GM10266 (cell line): ENCODE measurements around the gene ZNF20.
A peak's percentile ranks its signal among the peaks of the same experiment; 100 is the strongest.

Experiments used
- DNase-seq: peaks from one replicate; pipeline ENCODE4 v3.0.0; 2012; ENCODE audit errors: extremely low spot score
- CTCF ChIP-seq: IDR thresholded peaks from 2 replicates; pipeline ENCODE4 v1.5.1; 2012; ENCODE audit warnings: mild to moderate bottlenecking, low read depth; ENCODE audit not compliant: control insufficient read depth, insufficient read depth; ENCODE audit errors: missing control alignments

Gene ZNF20

DNA sequence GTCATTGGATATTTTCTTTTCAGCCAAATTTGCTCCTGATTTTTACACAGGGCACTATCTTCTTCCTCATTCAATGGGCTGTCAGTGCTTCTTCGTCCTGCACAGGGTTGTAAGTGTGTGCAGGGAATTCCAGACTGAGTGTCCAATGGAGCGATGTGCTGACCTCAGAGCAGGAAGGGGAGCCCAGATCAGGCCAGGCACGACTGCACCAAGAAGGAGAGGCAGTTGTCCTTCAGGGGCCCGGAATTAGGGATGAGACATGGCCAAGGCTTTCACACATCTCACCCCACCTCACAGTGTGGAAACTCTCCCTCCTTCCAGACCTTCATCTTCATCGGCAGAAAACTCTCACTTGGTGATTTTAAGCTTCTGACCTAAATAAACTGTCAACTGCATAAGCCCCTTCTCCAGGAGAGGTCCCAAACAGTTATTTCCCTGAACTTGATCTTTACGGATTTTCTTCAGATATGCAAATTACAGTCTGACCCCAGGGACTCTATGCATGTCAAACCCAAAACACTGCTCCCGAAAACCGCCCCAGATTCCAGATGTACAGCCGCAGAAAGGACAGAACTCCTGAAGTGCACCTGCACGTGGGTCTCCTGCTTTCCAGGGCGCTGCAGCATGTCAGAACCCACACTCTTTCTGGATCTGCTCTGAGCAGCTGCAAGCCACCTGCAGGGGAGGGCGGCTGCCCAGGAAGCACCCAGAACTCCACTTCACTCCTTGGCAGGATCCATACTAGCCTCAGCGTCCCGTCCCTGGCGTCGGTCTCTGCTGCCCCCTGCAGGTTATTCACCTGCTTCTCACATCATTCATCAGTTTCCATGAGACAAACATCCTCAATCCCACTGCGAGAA lies 625 bp upstream of the ZNF20 start:
- DNase-seq, result peak; percentile 80
- peak; percentile 89 for TF ChIP-seq CTCF

- TF ChIP-seq CTCF, result no peak
- DNase-seq, result no peak
These were observed 881 bp downstream of the ZNF20 start for GRCh38 chr19:12139269-12139668.

- TF ChIP-seq CTCF, result peak; percentile 53
These were observed 2.8 kb downstream of the ZNF20 start for GRCh38 chr19:12137221-12137940.

DNA sequence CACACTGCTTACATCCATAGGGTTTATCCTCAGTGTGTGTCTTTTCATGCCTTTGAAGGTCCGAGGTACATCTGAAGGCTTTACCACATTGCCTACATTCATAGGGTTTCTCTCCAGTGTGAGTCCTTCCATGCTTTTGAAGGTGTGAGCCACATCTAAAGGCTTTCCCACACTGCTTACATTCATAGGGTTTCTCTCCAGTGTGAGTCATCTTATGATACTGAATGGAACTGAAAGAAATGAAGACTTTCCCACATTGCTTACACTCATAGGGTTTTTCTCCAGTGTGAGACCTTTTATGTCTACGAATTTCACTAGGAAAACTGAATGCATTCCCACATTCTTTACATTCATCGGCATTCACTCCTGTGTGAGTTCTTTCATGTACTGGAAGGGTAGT lies 7.1 kb downstream of the ZNF20 start:
- DNase-seq, result no peak
- TF ChIP-seq CTCF, result no peak

More at GRCh38 chr19:12137221-12137940, 2.8 kb downstream of the ZNF20 start:
- DNase-seq, result no peak

DNA sequence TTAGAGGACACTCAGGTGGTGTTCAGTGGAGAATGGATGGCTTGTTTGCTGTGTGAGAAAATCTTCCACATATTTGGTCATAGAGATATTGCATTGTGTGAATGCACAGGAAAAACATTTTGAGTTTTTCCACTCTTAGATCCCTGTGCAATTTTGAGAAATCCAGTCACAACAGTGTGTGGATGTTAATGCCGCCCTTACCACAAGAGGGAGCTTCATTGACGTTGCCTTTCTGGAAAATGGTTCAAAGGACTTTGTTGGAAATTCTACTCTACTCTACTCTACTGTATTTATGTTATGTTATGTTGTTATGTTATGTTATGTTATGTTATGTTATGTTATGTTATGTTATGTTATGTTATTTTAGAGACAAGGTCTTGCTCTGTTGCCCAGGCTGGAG lies 13.4 kb downstream of the ZNF20 start:
- TF ChIP-seq CTCF, result peak; percentile 5
- no peak for DNase-seq

DNA sequence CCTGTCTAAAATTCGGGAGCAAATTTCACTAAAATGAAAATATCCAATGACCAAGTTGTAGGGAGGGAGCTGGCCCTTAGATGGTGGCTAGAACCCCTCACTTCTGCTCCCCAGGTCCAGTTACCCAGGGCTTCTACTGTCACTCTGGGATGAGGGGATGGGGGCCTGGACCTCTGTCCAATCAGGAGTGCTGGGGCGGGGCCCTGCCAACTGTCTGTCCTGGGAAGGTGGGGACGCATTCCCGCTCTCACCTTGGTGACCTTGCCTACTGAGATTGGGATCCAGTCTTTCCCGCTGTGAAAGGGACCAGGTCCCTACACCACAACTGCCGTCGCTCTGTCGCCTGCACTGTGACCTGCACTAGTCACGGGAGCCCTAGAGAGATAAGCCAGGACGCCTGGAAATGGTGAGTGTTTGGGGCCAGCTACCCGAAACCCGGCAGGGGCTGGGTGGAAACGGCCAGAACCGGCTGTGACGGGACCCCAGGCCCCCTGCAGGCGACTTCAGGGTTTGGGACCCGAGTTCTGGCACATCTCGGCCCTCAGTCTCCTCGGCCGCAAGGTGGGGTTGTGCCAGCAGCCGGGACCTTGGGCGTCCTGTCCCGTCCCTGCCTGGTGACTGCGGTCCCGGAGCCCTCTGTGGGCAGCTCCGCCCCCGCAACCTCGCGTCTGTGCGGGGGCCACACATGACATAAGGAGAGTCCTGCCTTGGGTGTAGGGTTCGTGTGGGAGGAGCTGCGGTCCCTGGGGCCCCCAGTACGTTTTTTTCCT lies 22.8 kb downstream of the ZNF20 start:
- no peak for DNase-seq
- TF ChIP-seq CTCF, result no peak
